WTC11 (cell line): ENCODE data around the gene ZBTB44. TPM values are rescaled to one million over a fixed set of nuclear protein-coding genes. Genes with fewer than 3 reads are reported as not detected.

Source experiments
- ATAC-seq: fragments of 200-7000 bp; cut with Tn5 transposase; 2 replicates; pipeline ENCODE4 v1.10.0; 2021; ENCODE audit warnings: mild to moderate bottlenecking, moderate library complexity
- CTCF ChIA-PET: fragments of 300-600 bp; sonication (Branson Sonifier 250); formaldehyde crosslinking; loops from one replicate; lab custom pipeline; 2021; ENCODE audit warnings: antibody characterized with exemption; lab: Charles Lee
- POLR2A ChIA-PET: fragments of 350-600 bp; sonication (Branson Sonifier 250); formaldehyde crosslinking; loops from one replicate; lab custom pipeline; 2021; ENCODE audit warnings: antibody characterized with exemption; lab: Charles Lee
- DNase-seq: peaks from one replicate; pipeline ENCODE4 v3.0.0; 2021; ENCODE audit warnings: low spot score
- H3K27ac Mint-ChIP-seq: 2 replicates; pipeline ENCODE4 v1.8.0; 2021; ENCODE audit warnings: mixed read lengths
- H3K27me3 Mint-ChIP-seq: 2 replicates; pipeline ENCODE4 v1.8.0; 2021; ENCODE audit warnings: low read depth, mild to moderate bottlenecking, moderate library complexity, mixed read lengths
- H3K36me3 Mint-ChIP-seq: 2 replicates; pipeline ENCODE4 v1.8.0; 2021; ENCODE audit warnings: mixed read lengths
- H3K4me1 Mint-ChIP-seq: 2 replicates; pipeline ENCODE4 v1.8.0; 2022; ENCODE audit warnings: mixed read lengths
- H3K4me3 Mint-ChIP-seq: 2 replicates; pipeline ENCODE4 v1.8.0; 2021; ENCODE audit warnings: mild to moderate bottlenecking, moderate library complexity, mixed read lengths
- H3K9me3 Mint-ChIP-seq: 2 replicates; pipeline ENCODE4 v1.8.0; 2021; ENCODE audit warnings: mixed read lengths
- CBFB ChIP-seq: sonication (generic); formaldehyde crosslinking; IDR thresholded peaks from 2 replicates; pipeline ENCODE4 v1.8.1; 2022; ENCODE audit warnings: mild to moderate bottlenecking, low read depth, missing genetic modification reagents
- CREB1 ChIP-seq: sonication (generic); formaldehyde crosslinking; IDR thresholded peaks from 2 replicates; pipeline ENCODE4 v1.8.0; 2023; ENCODE audit warnings: mild to moderate bottlenecking, missing genetic modification reagents
- FOXP1 ChIP-seq: sonication (generic); formaldehyde crosslinking; IDR thresholded peaks from 2 replicates; pipeline ENCODE4 v1.8.0; 2022; ENCODE audit warnings: missing genetic modification reagents, mild to moderate bottlenecking, moderate library complexity, borderline replicate concordance
- PRRX2 ChIP-seq: fragments of 250-450 bp; sonication (Bioruptor Pico); IDR thresholded peaks from 2 replicates; pipeline ENCODE4 v1.8.0; 2021; ENCODE audit warnings: mild to moderate bottlenecking
- TEAD1 ChIP-seq: sonication (generic); formaldehyde crosslinking; IDR thresholded peaks from 2 replicates; pipeline ENCODE4 v1.8.0; 2022; ENCODE audit warnings: mild to moderate bottlenecking, missing genetic modification reagents
- ZNF317 ChIP-seq: sonication (generic); formaldehyde crosslinking; IDR thresholded peaks from 2 replicates; pipeline ENCODE4 v1.8.1; 2023; ENCODE audit warnings: low read depth, mild to moderate bottlenecking, moderate library complexity, missing genetic modification reagents, borderline replicate concordance
- ZNF671 ChIP-seq: fragments of 250-450 bp; sonication (Bioruptor Pico); IDR thresholded peaks from 2 replicates; pipeline ENCODE4 v1.8.0; 2021; ENCODE audit warnings: mild to moderate bottlenecking
- total RNA-seq: library from RNA; stranded (reverse); gene quantifications from 3 replicates; pipeline ENCODE4 v1.2.3, GENCODE V29; 2021
- TF ChIP-seq, protein P1 (sequence below): fragments of 250-450 bp; sonication (Bioruptor Pico); IDR thresholded peaks from 2 replicates; pipeline ENCODE4 v1.9.0; 2021; ENCODE audit warnings: mild to moderate bottlenecking
- TF ChIP-seq, protein P2 (sequence below): sonication (generic); formaldehyde crosslinking; IDR thresholded peaks from 2 replicates; pipeline ENCODE4 v1.8.1; 2023; ENCODE audit warnings: mild to moderate bottlenecking, missing genetic modification reagents
- TF ChIP-seq, protein P3 (sequence below): fragments of 250-450 bp; sonication (Bioruptor Pico); IDR thresholded peaks from 2 replicates; pipeline ENCODE4 v1.9.0; 2021; ENCODE audit warnings: mild to moderate bottlenecking, borderline replicate concordance
- TF ChIP-seq, protein P4 (sequence below): sonication (generic); formaldehyde crosslinking; IDR thresholded peaks from 2 replicates; pipeline ENCODE4 v1.8.0; 2022; ENCODE audit warnings: mild to moderate bottlenecking, missing genetic modification reagents
- TF ChIP-seq, protein P5 (sequence below): fragments of 250-450 bp; sonication (Bioruptor Pico); IDR thresholded peaks from 2 replicates; pipeline ENCODE4 v1.8.0; 2021; ENCODE audit warnings: mild to moderate bottlenecking
- TF ChIP-seq, protein P6 (sequence below): sonication (generic); formaldehyde crosslinking; conservative IDR thresholded peaks from 2 replicates; pipeline ENCODE4 v1.8.1; 2023; ENCODE audit warnings: mild to moderate bottlenecking, low read depth, missing genetic modification reagents, moderate library complexity
- TF ChIP-seq, protein P7 (sequence below): sonication (generic); formaldehyde crosslinking; IDR thresholded peaks from 2 replicates; pipeline ENCODE4 v1.8.1; 2022; ENCODE audit warnings: mild to moderate bottlenecking, moderate library complexity, missing genetic modification reagents

ZBTB44 gene
- total RNA-seq, 1 experiment from 2014 or later, result 107 TPM

DNA sequence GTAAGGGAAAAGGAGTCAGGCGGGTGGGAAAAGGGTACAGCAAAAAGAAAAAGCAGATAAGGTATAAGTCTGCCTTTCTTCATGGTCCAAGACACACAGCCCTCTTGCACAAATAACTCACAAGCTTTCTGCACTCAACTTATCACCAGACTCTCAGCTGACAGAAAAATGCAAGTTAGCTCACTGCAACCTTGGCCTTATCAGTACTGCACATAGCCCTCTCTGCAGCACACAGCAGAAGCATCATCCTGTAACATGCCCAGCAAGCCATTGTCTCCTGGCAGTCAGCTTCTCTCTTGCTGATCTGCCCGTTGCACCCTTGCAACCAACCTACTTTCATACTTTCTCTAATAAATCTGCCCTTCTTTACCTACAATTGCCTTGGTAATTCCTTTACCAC, 5.8 kb downstream of the ZBTB44 start (continued):
- TF ChIP-seq TEAD1, result no peak
- TF ChIP-seq, all 79 proteins: peak for 0

DNA sequence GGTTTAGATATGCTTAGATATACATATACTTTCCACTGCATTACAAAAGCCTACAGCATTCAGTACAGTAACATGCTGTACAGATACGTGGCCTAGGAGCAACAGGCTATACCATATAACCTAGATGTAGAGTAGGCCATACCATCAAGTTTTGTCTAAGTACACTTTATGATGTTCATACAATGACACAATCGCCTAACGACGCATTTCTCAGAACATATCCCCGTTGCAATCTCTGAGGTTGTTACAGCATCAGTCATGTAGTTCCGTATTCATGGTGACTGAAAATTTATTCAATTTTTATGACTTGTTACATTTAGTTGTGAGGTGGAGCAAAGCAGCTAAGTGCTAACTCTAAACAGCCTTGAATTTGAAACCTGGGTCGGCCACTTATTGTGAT, 6.7 kb downstream of the ZBTB44 start:
- peaks cover 26% of the 10 kb centered on the region for H3K4me1 Mint-ChIP-seq
- peaks cover 51% of the 10 kb centered on the region for H3K36me3 Mint-ChIP-seq
- TF ChIP-seq, protein P1, sequence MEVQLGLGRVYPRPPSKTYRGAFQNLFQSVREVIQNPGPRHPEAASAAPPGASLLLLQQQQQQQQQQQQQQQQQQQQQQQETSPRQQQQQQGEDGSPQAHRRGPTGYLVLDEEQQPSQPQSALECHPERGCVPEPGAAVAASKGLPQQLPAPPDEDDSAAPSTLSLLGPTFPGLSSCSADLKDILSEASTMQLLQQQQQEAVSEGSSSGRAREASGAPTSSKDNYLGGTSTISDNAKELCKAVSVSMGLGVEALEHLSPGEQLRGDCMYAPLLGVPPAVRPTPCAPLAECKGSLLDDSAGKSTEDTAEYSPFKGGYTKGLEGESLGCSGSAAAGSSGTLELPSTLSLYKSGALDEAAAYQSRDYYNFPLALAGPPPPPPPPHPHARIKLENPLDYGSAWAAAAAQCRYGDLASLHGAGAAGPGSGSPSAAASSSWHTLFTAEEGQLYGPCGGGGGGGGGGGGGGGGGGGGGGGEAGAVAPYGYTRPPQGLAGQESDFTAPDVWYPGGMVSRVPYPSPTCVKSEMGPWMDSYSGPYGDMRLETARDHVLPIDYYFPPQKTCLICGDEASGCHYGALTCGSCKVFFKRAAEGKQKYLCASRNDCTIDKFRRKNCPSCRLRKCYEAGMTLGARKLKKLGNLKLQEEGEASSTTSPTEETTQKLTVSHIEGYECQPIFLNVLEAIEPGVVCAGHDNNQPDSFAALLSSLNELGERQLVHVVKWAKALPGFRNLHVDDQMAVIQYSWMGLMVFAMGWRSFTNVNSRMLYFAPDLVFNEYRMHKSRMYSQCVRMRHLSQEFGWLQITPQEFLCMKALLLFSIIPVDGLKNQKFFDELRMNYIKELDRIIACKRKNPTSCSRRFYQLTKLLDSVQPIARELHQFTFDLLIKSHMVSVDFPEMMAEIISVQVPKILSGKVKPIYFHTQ (CRISPR knock-in tag), result no peak
- no peak for TF ChIP-seq FOXP1 (CRISPR knock-in tag)
- TF ChIP-seq CBFB (CRISPR knock-in tag), result no peak
- TF ChIP-seq, protein P2, sequence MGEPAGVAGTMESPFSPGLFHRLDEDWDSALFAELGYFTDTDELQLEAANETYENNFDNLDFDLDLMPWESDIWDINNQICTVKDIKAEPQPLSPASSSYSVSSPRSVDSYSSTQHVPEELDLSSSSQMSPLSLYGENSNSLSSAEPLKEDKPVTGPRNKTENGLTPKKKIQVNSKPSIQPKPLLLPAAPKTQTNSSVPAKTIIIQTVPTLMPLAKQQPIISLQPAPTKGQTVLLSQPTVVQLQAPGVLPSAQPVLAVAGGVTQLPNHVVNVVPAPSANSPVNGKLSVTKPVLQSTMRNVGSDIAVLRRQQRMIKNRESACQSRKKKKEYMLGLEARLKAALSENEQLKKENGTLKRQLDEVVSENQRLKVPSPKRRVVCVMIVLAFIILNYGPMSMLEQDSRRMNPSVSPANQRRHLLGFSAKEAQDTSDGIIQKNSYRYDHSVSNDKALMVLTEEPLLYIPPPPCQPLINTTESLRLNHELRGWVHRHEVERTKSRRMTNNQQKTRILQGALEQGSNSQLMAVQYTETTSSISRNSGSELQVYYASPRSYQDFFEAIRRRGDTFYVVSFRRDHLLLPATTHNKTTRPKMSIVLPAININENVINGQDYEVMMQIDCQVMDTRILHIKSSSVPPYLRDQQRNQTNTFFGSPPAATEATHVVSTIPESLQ (CRISPR knock-in tag), result no peak
- TF ChIP-seq ZNF317, result no peak
- TF ChIP-seq, protein P3, sequence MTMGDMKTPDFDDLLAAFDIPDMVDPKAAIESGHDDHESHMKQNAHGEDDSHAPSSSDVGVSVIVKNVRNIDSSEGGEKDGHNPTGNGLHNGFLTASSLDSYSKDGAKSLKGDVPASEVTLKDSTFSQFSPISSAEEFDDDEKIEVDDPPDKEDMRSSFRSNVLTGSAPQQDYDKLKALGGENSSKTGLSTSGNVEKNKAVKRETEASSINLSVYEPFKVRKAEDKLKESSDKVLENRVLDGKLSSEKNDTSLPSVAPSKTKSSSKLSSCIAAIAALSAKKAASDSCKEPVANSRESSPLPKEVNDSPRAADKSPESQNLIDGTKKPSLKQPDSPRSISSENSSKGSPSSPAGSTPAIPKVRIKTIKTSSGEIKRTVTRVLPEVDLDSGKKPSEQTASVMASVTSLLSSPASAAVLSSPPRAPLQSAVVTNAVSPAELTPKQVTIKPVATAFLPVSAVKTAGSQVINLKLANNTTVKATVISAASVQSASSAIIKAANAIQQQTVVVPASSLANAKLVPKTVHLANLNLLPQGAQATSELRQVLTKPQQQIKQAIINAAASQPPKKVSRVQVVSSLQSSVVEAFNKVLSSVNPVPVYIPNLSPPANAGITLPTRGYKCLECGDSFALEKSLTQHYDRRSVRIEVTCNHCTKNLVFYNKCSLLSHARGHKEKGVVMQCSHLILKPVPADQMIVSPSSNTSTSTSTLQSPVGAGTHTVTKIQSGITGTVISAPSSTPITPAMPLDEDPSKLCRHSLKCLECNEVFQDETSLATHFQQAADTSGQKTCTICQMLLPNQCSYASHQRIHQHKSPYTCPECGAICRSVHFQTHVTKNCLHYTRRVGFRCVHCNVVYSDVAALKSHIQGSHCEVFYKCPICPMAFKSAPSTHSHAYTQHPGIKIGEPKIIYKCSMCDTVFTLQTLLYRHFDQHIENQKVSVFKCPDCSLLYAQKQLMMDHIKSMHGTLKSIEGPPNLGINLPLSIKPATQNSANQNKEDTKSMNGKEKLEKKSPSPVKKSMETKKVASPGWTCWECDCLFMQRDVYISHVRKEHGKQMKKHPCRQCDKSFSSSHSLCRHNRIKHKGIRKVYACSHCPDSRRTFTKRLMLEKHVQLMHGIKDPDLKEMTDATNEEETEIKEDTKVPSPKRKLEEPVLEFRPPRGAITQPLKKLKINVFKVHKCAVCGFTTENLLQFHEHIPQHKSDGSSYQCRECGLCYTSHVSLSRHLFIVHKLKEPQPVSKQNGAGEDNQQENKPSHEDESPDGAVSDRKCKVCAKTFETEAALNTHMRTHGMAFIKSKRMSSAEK (CRISPR knock-in tag), result no peak
- TF ChIP-seq ZNF671 (CRISPR knock-in tag), result no peak
- TF ChIP-seq, protein P4, sequence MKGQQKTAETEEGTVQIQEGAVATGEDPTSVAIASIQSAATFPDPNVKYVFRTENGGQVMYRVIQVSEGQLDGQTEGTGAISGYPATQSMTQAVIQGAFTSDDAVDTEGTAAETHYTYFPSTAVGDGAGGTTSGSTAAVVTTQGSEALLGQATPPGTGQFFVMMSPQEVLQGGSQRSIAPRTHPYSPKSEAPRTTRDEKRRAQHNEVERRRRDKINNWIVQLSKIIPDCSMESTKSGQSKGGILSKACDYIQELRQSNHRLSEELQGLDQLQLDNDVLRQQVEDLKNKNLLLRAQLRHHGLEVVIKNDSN (CRISPR knock-in tag), result no peak
- TF ChIP-seq PRRX2 (CRISPR knock-in tag), result no peak
- TF ChIP-seq, protein P5, sequence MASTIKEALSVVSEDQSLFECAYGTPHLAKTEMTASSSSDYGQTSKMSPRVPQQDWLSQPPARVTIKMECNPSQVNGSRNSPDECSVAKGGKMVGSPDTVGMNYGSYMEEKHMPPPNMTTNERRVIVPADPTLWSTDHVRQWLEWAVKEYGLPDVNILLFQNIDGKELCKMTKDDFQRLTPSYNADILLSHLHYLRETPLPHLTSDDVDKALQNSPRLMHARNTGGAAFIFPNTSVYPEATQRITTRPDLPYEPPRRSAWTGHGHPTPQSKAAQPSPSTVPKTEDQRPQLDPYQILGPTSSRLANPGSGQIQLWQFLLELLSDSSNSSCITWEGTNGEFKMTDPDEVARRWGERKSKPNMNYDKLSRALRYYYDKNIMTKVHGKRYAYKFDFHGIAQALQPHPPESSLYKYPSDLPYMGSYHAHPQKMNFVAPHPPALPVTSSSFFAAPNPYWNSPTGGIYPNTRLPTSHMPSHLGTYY, result no peak
- no peak for TF ChIP-seq CREB1 (CRISPR knock-in tag)
- TF ChIP-seq, protein P6, sequence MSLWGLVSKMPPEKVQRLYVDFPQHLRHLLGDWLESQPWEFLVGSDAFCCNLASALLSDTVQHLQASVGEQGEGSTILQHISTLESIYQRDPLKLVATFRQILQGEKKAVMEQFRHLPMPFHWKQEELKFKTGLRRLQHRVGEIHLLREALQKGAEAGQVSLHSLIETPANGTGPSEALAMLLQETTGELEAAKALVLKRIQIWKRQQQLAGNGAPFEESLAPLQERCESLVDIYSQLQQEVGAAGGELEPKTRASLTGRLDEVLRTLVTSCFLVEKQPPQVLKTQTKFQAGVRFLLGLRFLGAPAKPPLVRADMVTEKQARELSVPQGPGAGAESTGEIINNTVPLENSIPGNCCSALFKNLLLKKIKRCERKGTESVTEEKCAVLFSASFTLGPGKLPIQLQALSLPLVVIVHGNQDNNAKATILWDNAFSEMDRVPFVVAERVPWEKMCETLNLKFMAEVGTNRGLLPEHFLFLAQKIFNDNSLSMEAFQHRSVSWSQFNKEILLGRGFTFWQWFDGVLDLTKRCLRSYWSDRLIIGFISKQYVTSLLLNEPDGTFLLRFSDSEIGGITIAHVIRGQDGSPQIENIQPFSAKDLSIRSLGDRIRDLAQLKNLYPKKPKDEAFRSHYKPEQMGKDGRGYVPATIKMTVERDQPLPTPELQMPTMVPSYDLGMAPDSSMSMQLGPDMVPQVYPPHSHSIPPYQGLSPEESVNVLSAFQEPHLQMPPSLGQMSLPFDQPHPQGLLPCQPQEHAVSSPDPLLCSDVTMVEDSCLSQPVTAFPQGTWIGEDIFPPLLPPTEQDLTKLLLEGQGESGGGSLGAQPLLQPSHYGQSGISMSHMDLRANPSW (CRISPR knock-in tag), result no peak
- TF ChIP-seq, protein P7, sequence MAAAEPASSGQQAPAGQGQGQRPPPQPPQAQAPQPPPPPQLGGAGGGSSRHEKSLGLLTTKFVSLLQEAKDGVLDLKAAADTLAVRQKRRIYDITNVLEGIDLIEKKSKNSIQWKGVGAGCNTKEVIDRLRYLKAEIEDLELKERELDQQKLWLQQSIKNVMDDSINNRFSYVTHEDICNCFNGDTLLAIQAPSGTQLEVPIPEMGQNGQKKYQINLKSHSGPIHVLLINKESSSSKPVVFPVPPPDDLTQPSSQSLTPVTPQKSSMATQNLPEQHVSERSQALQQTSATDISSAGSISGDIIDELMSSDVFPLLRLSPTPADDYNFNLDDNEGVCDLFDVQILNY (CRISPR knock-in tag), result no peak
- CTCF ChIA-PET, result no interaction called here
- DNase-seq (no peak), ATAC-seq (no peak)
- POLR2A ChIA-PET, result no interaction called here
- H3K4me3 Mint-ChIP-seq, result no peak overlapping the region
- peaks cover 38% of the 10 kb centered on the region for H3K9me3 Mint-ChIP-seq
- H3K27me3 Mint-ChIP-seq, result no peaks in the 10 kb centered on the region
- no peak overlapping the region for H3K27ac Mint-ChIP-seq
